MM.1S (cell line): ENCODE data around the gene SERTM1.

Experiments used
- DNase-seq: peaks from one replicate; pipeline ENCODE4 v3.0.0-alpha.2; 2015
- H2AFZ ChIP-seq: fragments of 300-600 bp; sonication (generic); 2 replicates; pipeline ENCODE4 v1.6.0; 2016; ENCODE audit warnings: antibody characterized with exemption, low read length
- H3F3A ChIP-seq: fragments of 300-600 bp; sonication (generic); 2 replicates; pipeline ENCODE4 v1.6.1; 2016; ENCODE audit warnings: mild to moderate bottlenecking, antibody characterized with exemption, low read length, moderate library complexity, mixed read lengths; ENCODE audit not compliant: insufficient read depth
- H3K27ac ChIP-seq: fragments of 300-600 bp; sonication (generic); 2 replicates; pipeline ENCODE4 v1.5.1; 2016; ENCODE audit warnings: mild to moderate bottlenecking, low read length
- H3K27me3 ChIP-seq: fragments of 300-600 bp; sonication (generic); replicated peaks from 2 replicates; pipeline ENCODE4 v1.6.0; 2016; ENCODE audit warnings: low read length; ENCODE audit not compliant: insufficient read depth
- H3K36me3 ChIP-seq: fragments of 300-600 bp; sonication (generic); replicated peaks from 2 replicates; pipeline ENCODE4 v1.6.1; 2016; ENCODE audit warnings: mild to moderate bottlenecking, low read length, mixed read lengths; ENCODE audit not compliant: insufficient read depth
- H3K4me1 ChIP-seq: fragments of 300-600 bp; sonication (generic); 2 replicates; pipeline ENCODE4 v1.6.1; 2016; ENCODE audit warnings: low read length, mixed read lengths
- H3K4me2 ChIP-seq: fragments of 300-600 bp; sonication (generic); 2 replicates; pipeline ENCODE4 v1.6.0; 2016; ENCODE audit warnings: low read depth, low read length
- H3K4me3 ChIP-seq: fragments of 300-600 bp; sonication (generic); 2 replicates; pipeline ENCODE4 v1.5.1; 2016; ENCODE audit warnings: low read length, mixed read lengths
- H3K79me2 ChIP-seq: fragments of 300-600 bp; sonication (generic); 2 replicates; pipeline ENCODE4 v1.6.1; 2016; ENCODE audit warnings: mixed run types, low read length, mixed read lengths
- H3K9ac ChIP-seq: fragments of 300-600 bp; sonication (generic); 2 replicates; pipeline ENCODE4 v1.6.1; 2016; ENCODE audit warnings: low read length, mixed read lengths
- H3K9me2 ChIP-seq: fragments of 300-600 bp; sonication (generic); replicated peaks from 2 replicates; pipeline ENCODE4 v1.6.1; 2016; ENCODE audit warnings: mild to moderate bottlenecking, low read length, mixed read lengths; ENCODE audit not compliant: insufficient read depth
- H3K9me3 ChIP-seq: fragments of 300-600 bp; sonication (generic); replicated peaks from 2 replicates; pipeline ENCODE4 v1.6.1; 2016; ENCODE audit warnings: mild to moderate bottlenecking, low read length, mixed read lengths; ENCODE audit not compliant: insufficient read depth
- H4K20me1 ChIP-seq: fragments of 300-600 bp; sonication (generic); 2 replicates; pipeline ENCODE4 v1.6.1; 2016; ENCODE audit warnings: mild to moderate bottlenecking, low read length, moderate library complexity, mixed read lengths; ENCODE audit not compliant: insufficient read depth
- CTCF ChIP-seq: fragments of 300-600 bp; sonication (generic); IDR thresholded peaks from 2 replicates; pipeline ENCODE4 v1.5.1; 2016; ENCODE audit warnings: antibody characterized with exemption, low read length, mixed read lengths
- EZH2 ChIP-seq: fragments of 300-600 bp; sonication (generic); optimal IDR thresholded peaks from 2 replicates; pipeline ENCODE3; 2017; ENCODE audit warnings: low read depth, mild to moderate bottlenecking, antibody characterized with exemption, low read length, mixed read lengths
- EZH2phosphoT487 ChIP-seq: fragments of 300-600 bp; sonication (generic); IDR thresholded peaks from 2 replicates; pipeline ENCODE4 v1.6.1; 2018; ENCODE audit warnings: antibody characterized with exemption, low read length

Gene SERTM1

GRCh38 chr13:36718686-36719085 is 44.9 kb downstream of the SERTM1 start:
- DNase-seq, result no peak
- Histone ChIP-seq H3F3A (no peaks in the 10 kb centered on the region), H3K79me2 (no peaks in the 10 kb centered on the region), H3K9ac (no peak overlapping the region), H3K4me3 (no peak overlapping the region), H3K4me2 (no peak overlapping the region), H4K20me1 (no peaks in the 10 kb centered on the region), H3K4me1 (no peaks in the 10 kb centered on the region), H3K9me2 (no peaks in the 10 kb centered on the region), H3K9me3 (no peaks in the 10 kb centered on the region), H3K27me3 (no peaks in the 10 kb centered on the region), H3K27ac (no peak overlapping the region), H2AFZ (no peak overlapping the region), H3K36me3 (no peaks in the 10 kb centered on the region)
- no peak for TF ChIP-seq EZH2

GRCh38 chr13:36724141-36724540 is 50.3 kb downstream of the SERTM1 start:
- H3K9ac ChIP-seq, result no peak overlapping the region
- H3K4me3 ChIP-seq, result no peak overlapping the region
- TF ChIP-seq CTCF (no peak), EZH2phosphoT487 (no peak), EZH2 (no peak)
- no peaks in the 10 kb centered on the region for H4K20me1 ChIP-seq
- H3F3A ChIP-seq, result no peaks in the 10 kb centered on the region
- DNase-seq, result no peak
- no peak overlapping the region for H3K27ac ChIP-seq
- H3K4me1 ChIP-seq, result no peaks in the 10 kb centered on the region
- no peak overlapping the region for H2AFZ ChIP-seq
- H3K36me3 ChIP-seq, result no peaks in the 10 kb centered on the region
- H3K79me2 ChIP-seq, result no peaks in the 10 kb centered on the region
- no peaks in the 10 kb centered on the region for H3K9me2 ChIP-seq
- no peaks in the 10 kb centered on the region for H3K9me3 ChIP-seq
- no peak overlapping the region for H3K4me2 ChIP-seq
- no peaks in the 10 kb centered on the region for H3K27me3 ChIP-seq

GRCh38 chr13:36725936-36726335 is 52.1 kb downstream of the SERTM1 start:
- Histone ChIP-seq H3K9me3 (no peaks in the 10 kb centered on the region), H3K27me3 (no peaks in the 10 kb centered on the region), H3K9ac (no peak overlapping the region), H3K4me2 (no peak overlapping the region), H3K4me1 (no peaks in the 10 kb centered on the region), H3K79me2 (no peaks in the 10 kb centered on the region), H3K9me2 (no peaks in the 10 kb centered on the region), H4K20me1 (no peaks in the 10 kb centered on the region), H3F3A (no peaks in the 10 kb centered on the region), H3K27ac (no peak overlapping the region), H2AFZ (no peak overlapping the region), H3K4me3 (no peak overlapping the region), H3K36me3 (no peaks in the 10 kb centered on the region)
- DNase-seq, result no peak
- TF ChIP-seq EZH2 (no peak), EZH2phosphoT487 (no peak), CTCF (no peak)

- Histone ChIP-seq H3K36me3 (no peaks in the 10 kb centered on the region), H3K79me2 (no peaks in the 10 kb centered on the region), H2AFZ (no peak overlapping the region), H3K9ac (no peak overlapping the region), H3K4me3 (no peak overlapping the region), H3K4me1 (no peaks in the 10 kb centered on the region), H3K27me3 (no peaks in the 10 kb centered on the region), H3K4me2 (no peak overlapping the region), H3K27ac (no peak overlapping the region), H3K9me3 (no peaks in the 10 kb centered on the region), H3K9me2 (no peaks in the 10 kb centered on the region), H3F3A (no peaks in the 10 kb centered on the region), H4K20me1 (no peaks in the 10 kb centered on the region)
- no peak for TF ChIP-seq EZH2
- no peak for TF ChIP-seq EZH2phosphoT487
- TF ChIP-seq CTCF, result no peak
- no peak for DNase-seq
Observed at GRCh38 chr13:36728006-36728405, 54.2 kb downstream of the SERTM1 start.
